Measurements from ENCODE around the gene IL12B. TPM values are rescaled to one million over a fixed set of nuclear protein-coding genes. Genes with fewer than 3 reads are reported as not detected.
"Not testable (repeated sequence)": the region's sequence is repeated elsewhere in the genome, so short reads cannot be mapped to it uniquely, and the experiment has no call there.

Gene IL12B
- total RNA-seq, 1 donor from 2014 or later: 0.10 TPM

DNA sequence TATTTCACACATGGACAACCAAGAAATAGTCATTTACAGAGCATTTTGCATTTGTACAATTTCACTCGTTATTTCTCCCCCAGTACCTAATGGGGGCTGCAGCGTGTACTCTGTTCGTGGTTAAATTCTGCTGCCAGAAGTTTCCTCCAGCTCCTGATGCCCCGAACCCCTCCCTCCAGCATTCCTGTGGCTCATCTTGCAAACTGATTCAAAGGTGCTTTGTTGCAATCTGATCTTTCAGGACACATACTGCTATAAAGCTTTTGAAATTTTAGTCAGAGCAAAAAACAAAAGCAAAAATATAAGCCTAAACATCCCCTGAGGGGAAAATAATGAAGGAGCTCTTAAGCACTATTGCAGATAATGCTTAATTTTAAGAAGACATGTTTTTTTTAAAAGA is 39.5 kb downstream of the IL12B start:
- no peak for DNase-seq

DNA sequence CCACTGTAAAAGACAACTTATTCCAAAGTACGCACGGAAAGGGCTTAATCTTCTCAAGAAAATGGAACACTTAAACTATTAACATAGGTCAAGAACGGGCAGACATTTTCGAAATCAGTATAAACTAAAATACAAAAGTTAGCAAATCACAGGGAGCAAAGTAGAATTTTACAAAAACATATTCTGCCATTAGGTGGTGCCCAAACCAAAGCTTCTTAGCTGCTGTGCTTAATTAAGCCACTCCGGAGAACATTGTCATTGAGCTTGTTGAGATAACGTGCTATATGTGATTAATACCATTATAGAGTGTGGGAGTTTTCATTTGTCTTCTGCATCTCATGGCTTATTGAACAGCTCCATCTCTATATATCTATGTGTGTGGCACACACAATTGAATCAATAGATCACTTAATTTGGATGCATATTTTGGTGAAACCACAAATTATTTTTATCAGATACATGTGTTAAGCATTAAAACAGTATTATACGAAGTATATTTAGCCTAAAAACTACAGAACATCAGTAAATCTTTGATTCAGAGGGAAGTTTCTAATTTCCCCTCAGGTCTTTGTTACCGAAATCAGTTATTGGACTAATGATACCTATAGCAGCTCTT is 43.8 kb downstream of the IL12B start:
- DNase-seq: peak; percentile 45

DNA sequence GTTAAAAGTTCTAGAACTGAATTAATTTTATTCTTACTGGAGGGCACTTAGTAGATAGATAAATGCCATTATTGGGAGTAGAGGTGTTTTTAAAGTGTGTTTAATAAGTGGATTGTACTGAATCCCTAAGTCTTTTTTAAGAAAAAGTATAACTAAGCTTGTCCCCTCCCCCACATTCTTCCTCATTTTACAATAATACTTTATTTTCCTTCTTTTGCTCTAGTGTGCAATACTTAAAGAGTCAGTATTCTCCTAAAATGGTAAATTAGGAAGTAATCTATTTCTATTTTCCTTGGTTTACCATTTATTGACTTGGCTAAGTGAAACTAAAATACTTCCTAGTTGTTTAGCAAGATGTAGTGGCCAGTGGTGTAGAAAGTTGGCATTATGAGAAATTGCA is 55.6 kb downstream of the IL12B start:
- DNase-seq: no peak

DNA sequence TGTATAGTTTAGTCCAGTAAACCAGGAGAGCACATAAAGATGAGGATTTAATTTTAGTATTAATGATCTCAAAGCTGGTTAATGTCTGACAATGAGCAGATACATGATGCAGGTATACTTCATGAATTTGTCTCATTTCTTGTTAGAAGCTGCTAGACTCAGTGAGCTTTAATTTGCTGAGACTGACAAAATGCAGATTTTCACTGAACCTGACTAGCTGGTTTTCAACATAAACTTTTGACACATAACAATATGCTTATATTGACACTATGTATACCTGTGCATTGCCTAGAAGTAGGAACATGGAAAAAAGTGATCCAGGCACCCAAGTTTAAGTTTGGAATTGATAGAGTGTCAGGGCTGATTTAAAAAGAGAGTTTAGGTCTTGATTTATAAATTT is 56.4 kb downstream of the IL12B start:
- no peak for DNase-seq

DNA sequence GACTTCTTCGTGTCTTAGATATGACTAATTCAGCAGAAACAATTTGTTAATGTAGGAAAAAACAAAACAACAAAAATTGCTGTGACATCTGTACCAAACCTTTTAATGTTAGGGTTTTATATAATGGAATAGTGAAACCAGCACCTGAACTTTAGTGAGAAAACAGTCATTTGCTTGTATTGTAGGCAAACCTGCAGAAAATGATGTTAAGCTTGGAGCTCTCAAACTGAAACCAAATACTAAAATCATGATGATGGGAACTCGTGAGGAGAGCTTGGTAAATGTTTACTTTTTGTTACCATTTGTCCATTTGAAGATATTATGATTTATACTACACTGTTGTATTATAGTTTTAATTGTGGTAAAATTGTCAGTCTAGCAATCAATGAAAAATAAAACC is 60.6 kb downstream of the IL12B start:
- DNase-seq: no peak

DNA sequence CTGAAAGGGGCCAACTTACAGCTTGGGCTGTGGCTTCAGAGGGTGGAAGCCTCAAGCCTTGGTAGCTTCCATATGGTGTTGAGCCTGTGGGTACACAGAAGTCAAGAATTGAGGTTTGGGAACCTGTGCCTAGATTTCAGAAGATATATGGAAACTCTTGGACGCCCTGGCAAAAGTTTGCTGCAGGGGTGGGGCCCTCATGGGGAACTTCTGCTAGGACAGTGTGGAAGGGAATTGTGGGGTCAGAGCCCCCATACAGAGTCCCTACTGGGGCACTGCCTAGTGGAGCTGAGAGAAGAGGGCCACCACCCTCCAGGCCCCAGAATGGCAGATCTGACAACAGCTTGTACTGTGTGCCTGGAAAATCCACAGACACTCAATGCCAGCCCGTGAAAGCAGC is 63.5 kb downstream of the IL12B start:
- not testable (repeated sequence) for DNase-seq

Small RNAs within 50 kb of the gene (small RNA-seq; reads per million reads assigned to genes)
- not detected for gene RNU4ATAC2P (ENCODE audit: low replicate concordance)

Other genes starting within 250 kb of the IL12B start
- gene EBF1, start 230.6 kb downstream of the IL12B start, total RNA-seq: 31.9 TPM
- gene RNF145, start 120.9 kb downstream of the IL12B start, total RNA-seq: 47.4 TPM
- gene UBLCP1, start 67.2 kb downstream of the IL12B start, total RNA-seq: 12.3 TPM